ENCODE results near the gene RYR2. TPM values are rescaled to one million over a fixed set of nuclear protein-coding genes. Genes with fewer than 3 reads are reported as not detected.

Gene RYR2
- total and polyA plus RNA-seq, 2 donors (not counting 1 experiment from before 2014, with no cell fraction given) = not detected

GRCh38 chr1:237634922-237635321 is 592.9 kb downstream of the RYR2 start:
- Histone ChIP-seq H3K79me2 (ENCODE audit: control insufficient read depth, insufficient read depth, low read length) (no peaks in the 10 kb centered on the region), H3K4me3 (ENCODE audit: control extremely low read depth in 1 of 5, extremely low read depth in 1 of 5, insufficient read depth in 1 of 5, low read depth in 2 of 5, low read length in 4 of 5) (no peak overlapping the region), H3K27me3 (replicated peaks in 1 of 4; ENCODE audit: control extremely low read depth in 1 of 4, control insufficient read depth in 3 of 4, insufficient read depth in 4 of 4, low read length in 3 of 4) (no peaks in the 10 kb centered on the region), H3K9ac (ENCODE audit: low read length) (no peak overlapping the region), H3K4me1 (ENCODE audit: control insufficient read depth in 2 of 2, insufficient read depth in 2 of 2, low read length in 2 of 2) (no peaks in the 10 kb centered on the region), H3K36me3 (replicated peaks in 1 of 2; ENCODE audit: control extremely low read depth in 1 of 2, control insufficient read depth in 1 of 2, extremely low read depth in 1 of 2, insufficient read depth in 2 of 2, low read length in 1 of 2) (no peaks in the 10 kb centered on the region), H2AFZ (ENCODE audit: insufficient read depth, low read depth, low read length, poor library complexity, severe bottlenecking) (no peak overlapping the region), H3K27ac (ENCODE audit: low read length in 2 of 2) (no peak overlapping the region), H3K9me3 (ENCODE audit: control extremely low read depth in 1 of 3, control insufficient read depth in 2 of 3, insufficient read depth in 1 of 3, low read length in 2 of 3) (no peaks in the 10 kb centered on the region), H4K20me1 (ENCODE audit: control insufficient read depth, insufficient read depth, low read length, poor library complexity, severe bottlenecking) (no peaks in the 10 kb centered on the region), H3K4me2 (replicated peaks; ENCODE audit: low read depth, low read length, poor library complexity, severe bottlenecking) (no peak overlapping the region)
- no peak overlapping the region for H3K4me3 Mint-ChIP-seq
- ATAC-seq (ENCODE audit: low read depth) (no peak), DNase-seq (no peak)
- TF ChIP-seq EZH2 (IDR thresholded peaks at IDR 0.05; ENCODE audit: borderline replicate concordance, insufficient read depth, low read depth, low read length, poor library complexity, severe bottlenecking) (no peak), CTCF (IDR thresholded peaks at IDR 0.05) (no peak)
- H3K27ac Mint-ChIP-seq = no peak overlapping the region
- H3K4me1 Mint-ChIP-seq = no peaks in the 10 kb centered on the region
- H3K27me3 Mint-ChIP-seq = no peaks in the 10 kb centered on the region
- intact Hi-C loops (cut with micrococcal nuclease) = no loop called here
- WGBS (ENCODE audit: insufficient coverage) = 100% methylated on average over 2 of the region's 5 CpGs
- H3K9me3 Mint-ChIP-seq (ENCODE audit: insufficient read depth) = peaks cover 3% of the 10 kb centered on the region
- ChIA-PET CTCF (no interaction called here), POLR2A (no interaction called here)

- no peak overlapping the region for H2AFZ ChIP-seq (ENCODE audit: insufficient read depth, low read depth, low read length, poor library complexity, severe bottlenecking)
- H3K27ac Mint-ChIP-seq = no peak overlapping the region
These were observed 596.6 kb downstream of the RYR2 start for GRCh38 chr1:237638555-237638954.

More at GRCh38 chr1:237638555-237638954, 596.6 kb downstream of the RYR2 start:
- H3K9me3 ChIP-seq (ENCODE audit: control extremely low read depth in 1 of 3, control insufficient read depth in 2 of 3, insufficient read depth in 1 of 3, low read length in 2 of 3) = no peaks in the 10 kb centered on the region
- DNase-seq = no peak
- no peak for TF ChIP-seq CTCF (IDR thresholded peaks at IDR 0.05)
- no peak for TF ChIP-seq EZH2 (IDR thresholded peaks at IDR 0.05; ENCODE audit: borderline replicate concordance, insufficient read depth, low read depth, low read length, poor library complexity, severe bottlenecking)
- no peaks in the 10 kb centered on the region for H3K79me2 ChIP-seq (ENCODE audit: control insufficient read depth, insufficient read depth, low read length)
- H3K9ac ChIP-seq (ENCODE audit: low read length) = no peak overlapping the region
- ChIA-PET POLR2A (no interaction called here), CTCF (no interaction called here)
- Mint-ChIP-seq H3K4me3 (no peak overlapping the region), H3K4me1 (no peaks in the 10 kb centered on the region), H3K27me3 (no peaks in the 10 kb centered on the region), H3K9me3 (ENCODE audit: insufficient read depth) (peaks cover 3% of the 10 kb centered on the region)
- H3K4me2 ChIP-seq (replicated peaks; ENCODE audit: low read depth, low read length, poor library complexity, severe bottlenecking) = no peak overlapping the region
- H3K27ac ChIP-seq (ENCODE audit: low read length in 2 of 2) = no peak overlapping the region
- no peak for ATAC-seq (ENCODE audit: low read depth)
- H3K36me3 ChIP-seq (replicated peaks in 1 of 2; ENCODE audit: control extremely low read depth in 1 of 2, control insufficient read depth in 1 of 2, extremely low read depth in 1 of 2, insufficient read depth in 2 of 2, low read length in 1 of 2) = no peaks in the 10 kb centered on the region
- WGBS (ENCODE audit: insufficient coverage) = no CpG with 5 or more reads among the region's 1 CpG
- H4K20me1 ChIP-seq (ENCODE audit: control insufficient read depth, insufficient read depth, low read length, poor library complexity, severe bottlenecking) = no peaks in the 10 kb centered on the region
- H3K4me1 ChIP-seq (ENCODE audit: control insufficient read depth in 2 of 2, insufficient read depth in 2 of 2, low read length in 2 of 2) = no peaks in the 10 kb centered on the region
- H3K4me3 ChIP-seq (ENCODE audit: control extremely low read depth in 1 of 5, extremely low read depth in 1 of 5, insufficient read depth in 1 of 5, low read depth in 2 of 5, low read length in 4 of 5) = no peak overlapping the region
- H3K27me3 ChIP-seq (replicated peaks in 1 of 4; ENCODE audit: control extremely low read depth in 1 of 4, control insufficient read depth in 3 of 4, insufficient read depth in 4 of 4, low read length in 3 of 4) = no peaks in the 10 kb centered on the region
- intact Hi-C loops (cut with micrococcal nuclease) = loop anchor here (1.0 kb wide), 1 partner anchor 27 kb away; no protein-coding TSS in a partner anchor
